GM19351 (cell line): ENCODE measurements around the gene EFR3B.
"Not testable (repeated sequence)": the region's sequence is repeated elsewhere in the genome, so short reads cannot be mapped to it uniquely, and the experiment has no call there.

Source experiments
- ATAC-seq: cut with Tn5 transposase; IDR thresholded peaks from one replicate; pipeline ENCODE4 v1.9.1; 2021; ENCODE audit warnings: mild to moderate bottlenecking, moderate library complexity; ENCODE audit not compliant: unreplicated experiment

EFR3B gene

GRCh38 chr2:25102352-25102751 lies 60.5 kb downstream of the EFR3B start:
- ATAC-seq: not testable (repeated sequence)

- ATAC-seq: no peak
These were observed 61.5 kb downstream of the EFR3B start for GRCh38 chr2:25103287-25103871.

- no peak for ATAC-seq
These were observed 62.9 kb downstream of the EFR3B start for GRCh38 chr2:25104736-25105135.

GRCh38 chr2:25105336-25106085 lies 63.6 kb downstream of the EFR3B start:
- no peak for ATAC-seq

GRCh38 chr2:25109822-25110221 lies 67.9 kb downstream of the EFR3B start:
- ATAC-seq: no peak

- ATAC-seq: no peak
These were observed 70.2 kb downstream of the EFR3B start for GRCh38 chr2:25112113-25112512.

- ATAC-seq: no peak
These were observed 73.5 kb downstream of the EFR3B start for GRCh38 chr2:25115249-25115883.

GRCh38 chr2:25115902-25116301 lies 74.0 kb downstream of the EFR3B start:
- ATAC-seq: no peak

- no peak for ATAC-seq
These were observed 75.1 kb downstream of the EFR3B start for GRCh38 chr2:25116956-25117355.

GRCh38 chr2:25119263-25119662 lies 77.4 kb downstream of the EFR3B start:
- ATAC-seq: no peak

GRCh38 chr2:25122367-25122766 lies 80.5 kb downstream of the EFR3B start:
- no peak for ATAC-seq

- ATAC-seq: no peak
These were observed 81.8 kb downstream of the EFR3B start for GRCh38 chr2:25123682-25124081.

- ATAC-seq: no peak
These were observed 83.3 kb downstream of the EFR3B start for GRCh38 chr2:25125189-25125588.

- no peak for ATAC-seq
These were observed 84.1 kb downstream of the EFR3B start for GRCh38 chr2:25125976-25126375.

GRCh38 chr2:25127071-25127470 lies 85.2 kb downstream of the EFR3B start:
- ATAC-seq: not testable (repeated sequence)

- ATAC-seq: no peak
These were observed 85.8 kb downstream of the EFR3B start for GRCh38 chr2:25127646-25128045.

GRCh38 chr2:25129901-25130520 lies 88.1 kb downstream of the EFR3B start:
- no peak for ATAC-seq

GRCh38 chr2:25131253-25131566 lies 89.3 kb downstream of the EFR3B start:
- ATAC-seq: no peak

GRCh38 chr2:25131567-25132298 lies 89.9 kb downstream of the EFR3B start:
- ATAC-seq: no peak

- ATAC-seq: no peak
These were observed 90.4 kb downstream of the EFR3B start for GRCh38 chr2:25132299-25132635.

- ATAC-seq: no peak
These were observed 90.8 kb downstream of the EFR3B start for GRCh38 chr2:25132693-25133092.
